ENCODE measurements around the gene LSM5.

GRCh38 chr7:32531402-32531801 is 41.2 kb upstream of the LSM5 start:
- TF ChIP-seq CTCF (IDR thresholded peaks at IDR 0.05) = no peak
- no peak for TF ChIP-seq POLR2A (IDR thresholded peaks at IDR 0.05)
